ENCODE results near the gene SERINC4.
"Not testable (repeated sequence)": the region's sequence is repeated elsewhere in the genome, so short reads cannot be mapped to it uniquely, and the experiment has no call there.

Gene SERINC4

DNA sequence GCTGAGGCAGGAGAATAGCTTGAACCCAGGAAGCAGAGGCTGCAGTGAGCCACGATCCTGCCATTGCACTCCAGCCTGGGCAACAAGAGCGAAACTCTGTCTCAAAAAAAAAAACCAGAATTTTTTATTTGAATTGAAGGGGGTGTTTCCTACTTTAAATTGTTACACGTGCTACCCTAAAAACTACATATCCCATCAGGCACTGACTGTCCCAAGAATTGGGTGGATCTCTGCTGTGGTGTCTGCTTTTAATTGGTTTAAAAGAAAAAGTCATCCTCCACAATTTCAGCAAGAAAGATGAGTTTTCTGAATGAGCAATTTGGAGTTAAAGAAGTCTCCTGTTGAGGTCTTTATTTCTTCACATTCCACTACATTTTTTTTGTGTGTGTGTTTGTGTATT is 51.6 kb downstream of the SERINC4 start:
- DNase-seq = no peak

GRCh38 chr15:43746903-43747309 is 53.1 kb downstream of the SERINC4 start:
- not testable (repeated sequence) for DNase-seq

- DNase-seq = not testable (repeated sequence)
These were observed 53.6 kb downstream of the SERINC4 start, which contains the start of gene PDIA3 for GRCh38 chr15:43746245-43746902. Gene PDIA3, plus strand, starts transcription at chr15:43746438. Its CDS starts 102 bp downstream, at chr15:43746540.
